COLO668 (cell line): ENCODE measurements around the gene ZIC4.
A peak's percentile ranks its signal among the peaks of the same experiment; 100 is the strongest.

Experiments
- DNase-seq: peaks from one replicate; lab custom pipeline; 2025; ENCODE audit not compliant: unreplicated experiment; lab: John Stamatoyannopoulos, UW

The ZIC4 gene

GRCh38 chr3:147391781-147392624 is 14.3 kb downstream of the ZIC4 start:
- peak; percentile 85 for DNase-seq

- no peak for DNase-seq
These were observed 15.5 kb downstream of the ZIC4 start for GRCh38 chr3:147390589-147391569.

- no peak for DNase-seq
These were observed 16.6 kb downstream of the ZIC4 start for GRCh38 chr3:147389717-147390116.

- no peak for DNase-seq
These were observed 17.4 kb downstream of the ZIC4 start for GRCh38 chr3:147388700-147389580.

- no peak for DNase-seq
These were observed 18.3 kb downstream of the ZIC4 start for GRCh38 chr3:147387885-147388699.

- no peak for DNase-seq
These were observed 19.0 kb downstream of the ZIC4 start for GRCh38 chr3:147387291-147387884.

- DNase-seq: no peak
These were observed 21.0 kb downstream of the ZIC4 start for GRCh38 chr3:147385059-147386012.

GRCh38 chr3:147384210-147385058 is 21.9 kb downstream of the ZIC4 start:
- no peak for DNase-seq

GRCh38 chr3:147383617-147384016 is 22.7 kb downstream of the ZIC4 start:
- no peak for DNase-seq

GRCh38 chr3:147381596-147381995 is 24.7 kb downstream of the ZIC4 start:
- no peak for DNase-seq

GRCh38 chr3:147380977-147381376 is 25.4 kb downstream of the ZIC4 start:
- DNase-seq: no peak

- DNase-seq: no peak
These were observed 25.9 kb downstream of the ZIC4 start for GRCh38 chr3:147380387-147380951.

GRCh38 chr3:147379651-147380050 is 26.7 kb downstream of the ZIC4 start:
- DNase-seq: no peak

GRCh38 chr3:147377412-147378367 is 28.7 kb downstream of the ZIC4 start:
- DNase-seq: no peak

GRCh38 chr3:147373301-147373700 is 33.0 kb downstream of the ZIC4 start:
- no peak for DNase-seq

- no peak for DNase-seq
These were observed 33.8 kb downstream of the ZIC4 start for GRCh38 chr3:147372525-147373027.
